Measurements from ENCODE around the gene AGBL2. TPM values are rescaled to one million over a fixed set of nuclear protein-coding genes. Genes with fewer than 3 reads are reported as not detected.
"Not testable (repeated sequence)": the region's sequence is repeated elsewhere in the genome, so short reads cannot be mapped to it uniquely, and the experiment has no call there.

AGBL2 gene
- total RNA-seq, 1 experiment from 2014 or later = not detected

- no peak for TF ChIP-seq POLR2AphosphoS5 (IDR thresholded peaks at IDR 0.05; ENCODE audit: low read depth, low read length)
- no peak for TF ChIP-seq FOSL1 (IDR thresholded peaks at IDR 0.05; ENCODE audit: low read depth)
Measured at GRCh38 chr11:47750725-47751124, 35.6 kb upstream of the AGBL2 start (continued).

- H3K9me2 ChIP-seq (ENCODE audit: insufficient read depth); H2AFZ ChIP-seq (ENCODE audit: low read depth, low read length, poor library complexity, severe bottlenecking); H3K9ac ChIP-seq (ENCODE audit: low read length); H4K20me1 ChIP-seq (ENCODE audit: insufficient read depth); H3K27me3 ChIP-seq (ENCODE audit: insufficient read depth, low read length); H3K4me3 ChIP-seq (replicated peaks in 1 of 2; ENCODE audit: low read depth in 1 of 2, low read length in 2 of 2); POLR2A ChIA-PET; BruUV-seq (replicated peaks); H3K9me3 ChIP-seq (ENCODE audit: control insufficient read depth in 1 of 2, insufficient read depth in 1 of 2, low read depth in 1 of 2, low read length in 2 of 2); H3K4me2 ChIP-seq (ENCODE audit: low read length); H3K27ac ChIP-seq (ENCODE audit: low read depth, low read length); DNase-seq (ENCODE audit: low read depth, low spot score); intact Hi-C loops (cut with micrococcal nuclease); CTCF ChIA-PET; H3K4me1 ChIP-seq (ENCODE audit: control insufficient read depth in 1 of 2, insufficient read depth in 2 of 2, low read length in 2 of 2); RAD21 ChIA-PET (ENCODE audit: low non-redundant PET in 1 of 2, low total read pairs in 2 of 2, uncharacterized antibody in 2 of 2, unreplicated experiment in 2 of 2); ATAC-seq: not testable (repeated sequence)
- peaks cover 13% of the 10 kb centered on the region; the same call in 1 of the 2 replicates for H3K79me2 ChIP-seq (ENCODE audit: insufficient read depth, low read length)
- peaks cover 55 to 64% of the 10 kb centered on the region in 2 experiments for H3K36me3 ChIP-seq (ENCODE audit: control insufficient read depth in 1 of 2, insufficient read depth in 2 of 2, low read length in 2 of 2)
Measured at GRCh38 chr11:47742494-47742893, 27.3 kb upstream of the AGBL2 start.

- H3K9me2 ChIP-seq (ENCODE audit: insufficient read depth); DNase-seq (ENCODE audit: low read depth, low spot score); H3K27me3 ChIP-seq (ENCODE audit: insufficient read depth, low read length); H3K4me3 ChIP-seq (replicated peaks in 1 of 2; ENCODE audit: low read depth in 1 of 2, low read length in 2 of 2); RAD21 ChIA-PET (ENCODE audit: low non-redundant PET in 1 of 2, low total read pairs in 2 of 2, uncharacterized antibody in 2 of 2, unreplicated experiment in 2 of 2); H3K4me1 ChIP-seq (ENCODE audit: control insufficient read depth in 1 of 2, insufficient read depth in 2 of 2, low read length in 2 of 2); H3K79me2 ChIP-seq (ENCODE audit: insufficient read depth, low read length); POLR2A ChIA-PET; intact Hi-C loops (cut with micrococcal nuclease); CTCF ChIA-PET; H3K9ac ChIP-seq (ENCODE audit: low read length); ATAC-seq; H4K20me1 ChIP-seq (ENCODE audit: insufficient read depth); H3K27ac ChIP-seq (ENCODE audit: low read depth, low read length); H3K4me2 ChIP-seq (ENCODE audit: low read length); H3K9me3 ChIP-seq (ENCODE audit: control insufficient read depth in 1 of 2, insufficient read depth in 1 of 2, low read depth in 1 of 2, low read length in 2 of 2); BruUV-seq (replicated peaks); H2AFZ ChIP-seq (ENCODE audit: low read depth, low read length, poor library complexity, severe bottlenecking): not testable (repeated sequence)
- peaks cover 49 to 60% of the 10 kb centered on the region in 2 experiments for H3K36me3 ChIP-seq (ENCODE audit: control insufficient read depth in 1 of 2, insufficient read depth in 2 of 2, low read length in 2 of 2)
Measured at GRCh38 chr11:47737817-47738216, 22.6 kb upstream of the AGBL2 start.
